Activated CD4-positive, alpha-beta memory T cell treated with anti-CD3 and anti-CD28 coated beads for 36 hours (primary cell): ENCODE data around the gene TMED4. TPM values are rescaled to one million over a fixed set of nuclear protein-coding genes. Genes with fewer than 3 reads are reported as not detected.
"Not testable (repeated sequence)": the region's sequence is repeated elsewhere in the genome, so short reads cannot be mapped to it uniquely, and the experiment has no call there.

ENCODE experiments used
- CTCF ChIA-PET: fragments of 350-600 bp; sonication (Branson Sonifier 250); formaldehyde crosslinking; loops from one replicate; lab custom pipeline; 2021; ENCODE audit warnings: antibody characterized with exemption, inconsistent platforms; lab: Charles Lee
- POLR2A ChIA-PET: fragments of 350-600 bp; sonication (Branson Sonifier 250); formaldehyde crosslinking; loops from one replicate; lab custom pipeline; 2021; ENCODE audit warnings: antibody characterized with exemption; lab: Charles Lee
- DNase-seq: peaks from one replicate; pipeline ENCODE4 v3.0.0-alpha.2; 2020
- H3K27ac Mint-ChIP-seq: one replicate; pipeline ENCODE4 v1.8.0; 2021; ENCODE audit warnings: mixed read lengths
- H3K27me3 Mint-ChIP-seq: one replicate; pipeline ENCODE4 v1.8.0; 2021; ENCODE audit warnings: mixed read lengths
- H3K36me3 Mint-ChIP-seq: one replicate; pipeline ENCODE4 v1.8.0; 2021; ENCODE audit warnings: mixed read lengths
- H3K4me1 Mint-ChIP-seq: one replicate; pipeline ENCODE4 v1.8.0; 2021; ENCODE audit warnings: low read depth, mixed read lengths
- H3K4me3 Mint-ChIP-seq: one replicate; pipeline ENCODE4 v1.8.0; 2021; ENCODE audit warnings: mild to moderate bottlenecking, mixed read lengths
- H3K9me3 Mint-ChIP-seq: one replicate; pipeline ENCODE4 v1.8.0; 2021; ENCODE audit warnings: mixed read lengths
- intact Hi-C: fragments of 100-400 bp; cut with micrococcal nuclease; formaldehyde crosslinking; loops from one replicate; pipeline ENCODE4 v1.15.1; 2023
- total RNA-seq, 2 experiments: library from RNA; stranded (reverse); gene quantifications; one replicate each; pipeline ENCODE4 v1.2.3, GENCODE V29; 2021

The TMED4 gene
- total RNA-seq, 2 experiments from 2014 or later, result 74.8 to 79.1 TPM

- intact Hi-C loops, result no loop called here
- H3K36me3 Mint-ChIP-seq, result peaks cover 68% of the 10 kb centered on the region
- H3K27me3 Mint-ChIP-seq, result no peaks in the 10 kb centered on the region
- no peaks in the 10 kb centered on the region for H3K9me3 Mint-ChIP-seq
- no peak overlapping the region for H3K4me3 Mint-ChIP-seq
- DNase-seq, result no peak
- peaks cover 25% of the 10 kb centered on the region for H3K4me1 Mint-ChIP-seq
- H3K27ac Mint-ChIP-seq, result no peak overlapping the region
- ChIA-PET CTCF (interaction anchor here (1.0 kb wide), 1 partner anchor 327 kb away, joined by 5 read pairs; no protein-coding TSS in a partner anchor), POLR2A (interaction anchor here (0.6 kb wide), 1 partner anchor 93 kb away, joined by 3 read pairs; no protein-coding TSS in a partner anchor)
Observed at GRCh38 chr7:44567884-44568283, 14.1 kb downstream of the TMED4 start.

- DNase-seq, result no peak
- intact Hi-C loops, result no loop called here
- Mint-ChIP-seq H3K27me3 (no peaks in the 10 kb centered on the region), H3K4me3 (no peak overlapping the region), H3K36me3 (peaks cover 56% of the 10 kb centered on the region), H3K9me3 (no peaks in the 10 kb centered on the region), H3K4me1 (peaks cover 15% of the 10 kb centered on the region), H3K27ac (no peak overlapping the region)
- CTCF ChIA-PET, result interaction anchor here (1.0 to 3.7 kb wide), 7 partner anchors 8 to 326 kb away, joined by 5 to 43 read pairs (median 14); partner anchors contain the start of genes DDX56 and NUDCD3
- POLR2A ChIA-PET, result no interaction called here
Observed at GRCh38 chr7:44566680-44567079, 15.4 kb downstream of the TMED4 start.

DNA sequence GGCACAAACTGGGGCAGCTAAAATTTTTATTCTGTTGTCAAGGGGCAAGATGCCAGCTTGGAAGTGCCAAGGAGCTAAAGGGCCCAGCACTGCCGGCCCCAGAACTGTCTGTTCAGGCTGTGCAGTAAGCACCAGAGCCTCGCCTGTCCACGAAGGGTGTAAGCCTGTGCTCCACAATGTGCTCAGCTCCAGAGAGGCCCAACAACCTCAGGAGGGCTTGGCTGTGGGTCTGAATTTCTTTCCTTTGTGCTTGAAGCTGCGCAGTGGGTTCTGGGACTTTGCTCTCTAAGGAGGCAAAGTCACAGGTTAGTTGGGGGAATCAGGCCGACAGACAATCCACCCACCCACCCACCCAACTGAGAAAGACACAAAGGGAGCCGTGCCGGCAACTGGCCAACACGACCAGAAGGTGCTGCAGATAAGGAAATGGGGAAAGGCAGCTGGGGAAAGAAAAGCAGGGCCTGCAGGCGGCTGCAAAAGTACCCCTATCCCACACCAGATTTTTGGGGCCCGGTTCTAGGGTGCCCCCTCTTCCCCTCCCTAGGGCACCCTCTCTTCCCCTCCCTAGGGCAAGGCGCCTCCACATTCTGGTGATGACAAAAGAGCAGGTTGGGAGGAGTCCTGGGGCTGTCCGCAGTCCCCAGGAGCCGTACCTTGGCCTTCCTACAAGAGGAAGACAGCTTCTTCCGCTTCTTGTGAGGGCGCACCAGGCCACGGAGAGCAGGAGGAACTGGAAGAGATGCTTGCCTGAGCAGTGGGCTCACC is 16.1 kb downstream of the TMED4 start:
- Mint-ChIP-seq H3K36me3 (peaks cover 49% of the 10 kb centered on the region), H3K27me3 (no peaks in the 10 kb centered on the region), H3K4me3 (no peak overlapping the region), H3K4me1 (peaks cover 10% of the 10 kb centered on the region), H3K9me3 (no peaks in the 10 kb centered on the region), H3K27ac (peak overlapping the region; percentile 23)
- POLR2A ChIA-PET, result interaction anchor here (0.5 to 2.9 kb wide), 5 partner anchors 8 to 281 kb away, joined by 3 to 19 read pairs (median 4); partner anchors contain the start of gene DDX56
- no peak for DNase-seq
- CTCF ChIA-PET, result interaction anchor here (0.8 to 3.7 kb wide), 44 partner anchors 9 to 570 kb away, joined by 3 to 43 read pairs (median 4); partner anchors contain the start of genes DDX56, H2AZ2, NUDCD3 and OGDH
- intact Hi-C loops, result loop anchor here (1.0 kb wide), 1 partner anchor 325 kb away; no protein-coding TSS in a partner anchor

DNA sequence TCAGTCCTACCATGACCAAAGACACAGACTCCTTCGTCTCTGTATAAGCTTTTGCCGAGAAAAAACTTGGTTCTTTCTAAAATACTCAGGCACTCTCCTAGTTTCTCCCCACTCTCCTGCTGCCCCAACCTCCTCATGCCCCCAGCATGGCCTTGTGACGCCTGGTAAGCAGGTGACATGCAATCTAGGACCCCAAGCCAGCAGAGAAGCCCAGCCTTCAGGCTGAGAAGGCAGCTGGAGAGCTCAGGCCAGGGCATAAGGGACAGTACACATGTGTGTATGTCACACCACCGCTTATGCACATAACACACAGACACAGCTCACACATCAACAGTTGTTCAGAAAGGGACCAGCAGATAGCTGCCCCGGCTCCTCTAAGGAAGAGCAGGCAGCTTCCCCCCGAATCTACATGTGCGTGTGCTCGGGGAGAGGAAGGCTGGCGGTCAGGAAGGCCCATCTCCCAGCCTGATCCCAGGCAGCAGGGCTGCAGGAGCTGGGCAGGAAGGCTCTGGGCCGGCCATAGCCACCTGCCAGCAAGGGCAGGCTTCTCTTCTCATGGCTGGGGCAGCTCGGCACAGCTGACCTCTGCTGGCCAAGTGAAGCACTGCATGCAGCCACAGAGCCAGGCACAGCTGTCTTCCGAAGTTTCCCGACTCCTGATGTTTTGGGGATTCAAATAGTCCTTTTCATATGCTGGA is 16.8 kb downstream of the TMED4 start:
- peak; percentile 77 for DNase-seq
- ChIA-PET CTCF (interaction anchor here (0.6 to 3.7 kb wide), 50 partner anchors 9 to 571 kb away, joined by 3 to 43 read pairs (median 4); partner anchors contain the start of genes DDX56, H2AZ2, NUDCD3 and OGDH), POLR2A (interaction anchor here (0.5 to 2.9 kb wide), 5 partner anchors 9 to 282 kb away, joined by 3 to 19 read pairs (median 4); partner anchors contain the start of gene DDX56)
- intact Hi-C loops, result loop anchor here (1.0 kb wide), 1 partner anchor 324 kb away; no protein-coding TSS in a partner anchor
- no peak overlapping the region for H3K4me3 Mint-ChIP-seq
- peaks cover 10% of the 10 kb centered on the region for H3K4me1 Mint-ChIP-seq
- no peaks in the 10 kb centered on the region for H3K27me3 Mint-ChIP-seq
- H3K27ac Mint-ChIP-seq, result peak overlapping the region; percentile 23
- H3K36me3 Mint-ChIP-seq, result peaks cover 48% of the 10 kb centered on the region
- H3K9me3 Mint-ChIP-seq, result no peaks in the 10 kb centered on the region

GRCh38 chr7:44564606-44565005 is 17.4 kb downstream of the TMED4 start:
- no peaks in the 10 kb centered on the region for H3K27me3 Mint-ChIP-seq
- intact Hi-C loops, result loop anchor here (1.0 kb wide), 1 partner anchor 323 kb away; no protein-coding TSS in a partner anchor
- peaks cover 44% of the 10 kb centered on the region for H3K36me3 Mint-ChIP-seq
- CTCF ChIA-PET, result interaction anchor here (0.7 to 3.7 kb wide), 34 partner anchors 10 to 572 kb away, joined by 3 to 43 read pairs (median 4); partner anchors contain the start of genes DDX56, H2AZ2, NUDCD3 and OGDH
- no peak overlapping the region for H3K4me3 Mint-ChIP-seq
- no peak overlapping the region for H3K27ac Mint-ChIP-seq
- POLR2A ChIA-PET, result interaction anchor here (1.2 to 2.9 kb wide), 3 partner anchors 9 to 30 kb away, joined by 4 to 19 read pairs (median 4); partner anchors contain the start of genes DDX56 and TMED4
- peaks cover 6% of the 10 kb centered on the region for H3K4me1 Mint-ChIP-seq
- DNase-seq, result no peak
- H3K9me3 Mint-ChIP-seq, result no peaks in the 10 kb centered on the region

DNA sequence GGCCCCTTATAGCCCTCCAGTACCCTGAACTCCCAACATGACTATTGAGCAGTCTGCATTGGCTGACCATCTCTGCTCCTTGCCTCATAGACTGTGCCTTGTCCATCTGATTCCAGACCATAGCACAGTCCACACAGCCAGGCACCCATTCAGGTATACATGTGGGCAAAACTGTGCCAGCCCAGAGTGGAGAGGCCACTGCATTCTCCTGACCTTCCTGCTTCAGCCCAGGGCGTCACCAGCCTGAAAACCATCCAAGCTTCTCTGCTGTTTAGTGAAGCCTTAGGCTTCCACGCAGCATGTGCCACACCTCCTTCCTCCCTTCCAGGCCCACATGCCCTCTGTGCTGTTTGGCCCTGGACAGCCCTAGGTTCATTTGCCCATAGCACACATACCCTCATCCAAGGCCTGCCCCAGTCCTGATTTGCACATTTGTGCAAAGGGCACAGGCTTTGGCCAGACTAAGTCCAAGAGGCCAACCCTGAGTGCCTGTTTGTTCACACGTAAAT is 18.8 kb downstream of the TMED4 start:
- Mint-ChIP-seq H3K4me3 (no peak overlapping the region), H3K27me3 (no peaks in the 10 kb centered on the region), H3K4me1 (peaks cover 6% of the 10 kb centered on the region), H3K9me3 (no peaks in the 10 kb centered on the region), H3K27ac (peak overlapping the region; percentile 6), H3K36me3 (peaks cover 31% of the 10 kb centered on the region)
- DNase-seq, result no peak
- intact Hi-C loops, result no loop called here
- CTCF ChIA-PET, result interaction anchor here (1.0 to 3.3 kb wide), 2 partner anchors 132 to 321 kb away, joined by 3 to 43 read pairs; no protein-coding TSS in a partner anchor
- POLR2A ChIA-PET, result interaction anchor here (2.9 kb wide), 1 partner anchor 11 kb away, joined by 19 read pairs; the partner anchor contains the start of gene DDX56

DNA sequence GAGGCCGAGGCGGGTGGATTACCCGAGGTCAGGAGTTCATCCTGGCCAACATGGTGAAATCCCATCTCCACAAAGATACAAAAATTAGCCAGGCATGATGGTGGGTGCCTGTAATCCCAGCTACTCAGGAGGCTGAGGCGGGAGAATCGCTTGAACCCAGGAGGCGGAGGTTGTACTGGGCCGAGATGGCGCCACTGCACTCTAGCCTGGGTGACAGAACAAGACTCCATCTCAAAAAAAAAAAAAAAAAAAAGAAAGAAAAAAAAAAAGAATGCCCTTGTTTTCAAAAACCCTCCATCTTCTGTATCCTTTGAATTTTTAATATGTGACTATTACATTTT is 19.4 kb downstream of the TMED4 start:
- H3K27me3 Mint-ChIP-seq, intact Hi-C loops, H3K4me3 Mint-ChIP-seq, DNase-seq, CTCF ChIA-PET, H3K4me1 Mint-ChIP-seq, H3K9me3 Mint-ChIP-seq, H3K27ac Mint-ChIP-seq: not testable (repeated sequence)
- POLR2A ChIA-PET, result interaction anchor here (0.6 kb wide), 1 partner anchor 30 kb away, joined by 4 read pairs; no protein-coding TSS in a partner anchor
- H3K36me3 Mint-ChIP-seq, result peaks cover 25% of the 10 kb centered on the region

DNA sequence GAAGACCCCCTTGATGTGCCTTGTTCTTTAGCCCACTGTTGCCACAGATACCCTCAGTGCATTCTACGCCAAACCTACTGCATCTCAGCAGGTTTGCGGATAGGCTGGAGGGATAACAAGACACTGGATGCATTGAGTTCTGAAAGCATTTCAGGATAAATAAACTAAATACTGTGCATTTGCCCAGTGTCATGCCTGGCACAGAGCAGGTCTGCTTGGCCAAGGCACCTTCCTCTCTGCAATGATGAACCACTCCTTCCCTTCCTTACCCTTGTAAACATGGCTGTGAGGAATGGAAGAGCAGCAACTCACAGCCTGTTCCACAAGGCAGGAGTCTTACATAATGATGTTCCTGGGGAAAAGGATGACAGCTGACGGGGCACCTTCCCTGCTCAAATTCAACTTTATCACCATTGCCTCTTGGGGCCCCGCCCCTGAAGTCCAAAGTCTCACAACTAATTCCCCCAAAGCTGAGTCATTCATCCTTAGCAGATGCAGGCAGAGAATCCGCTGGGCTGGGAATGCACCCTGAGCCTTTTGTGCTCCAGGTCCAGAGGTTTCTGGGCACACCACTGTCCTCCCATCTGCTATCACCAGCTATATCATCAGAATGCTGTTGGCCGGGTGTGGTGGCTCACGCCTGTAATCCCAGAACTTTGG is 19.9 kb downstream of the TMED4 start:
- CTCF ChIA-PET, result no interaction called here
- intact Hi-C loops, result no loop called here
- POLR2A ChIA-PET, result interaction anchor here (0.6 to 1.9 kb wide), 2 partner anchors 12 to 29 kb away, joined by 4 to 7 read pairs; partner anchors contain the start of gene DDX56

GRCh38 chr7:44561481-44561880 is 20.6 kb downstream of the TMED4 start:
- no peaks in the 10 kb centered on the region for H3K9me3 Mint-ChIP-seq
- no peak overlapping the region for H3K27ac Mint-ChIP-seq
- no peak for DNase-seq
- ChIA-PET POLR2A (interaction anchor here (1.9 kb wide), 1 partner anchor 12 kb away, joined by 7 read pairs; the partner anchor contains the start of gene DDX56), CTCF (no interaction called here)
- peaks cover 17% of the 10 kb centered on the region for H3K36me3 Mint-ChIP-seq
- intact Hi-C loops, result no loop called here
- no peaks in the 10 kb centered on the region for H3K27me3 Mint-ChIP-seq
- H3K4me3 Mint-ChIP-seq, result no peak overlapping the region
- peaks cover 4% of the 10 kb centered on the region for H3K4me1 Mint-ChIP-seq

More for the DNA sequence above, 19.9 kb downstream of the TMED4 start:
- Mint-ChIP-seq H3K36me3 (peaks cover 20% of the 10 kb centered on the region), H3K4me3 (no peak overlapping the region), H3K4me1 (peaks cover 4% of the 10 kb centered on the region), H3K27me3 (no peaks in the 10 kb centered on the region), H3K27ac (no peak overlapping the region), H3K9me3 (no peaks in the 10 kb centered on the region)
- no peak for DNase-seq

DNA sequence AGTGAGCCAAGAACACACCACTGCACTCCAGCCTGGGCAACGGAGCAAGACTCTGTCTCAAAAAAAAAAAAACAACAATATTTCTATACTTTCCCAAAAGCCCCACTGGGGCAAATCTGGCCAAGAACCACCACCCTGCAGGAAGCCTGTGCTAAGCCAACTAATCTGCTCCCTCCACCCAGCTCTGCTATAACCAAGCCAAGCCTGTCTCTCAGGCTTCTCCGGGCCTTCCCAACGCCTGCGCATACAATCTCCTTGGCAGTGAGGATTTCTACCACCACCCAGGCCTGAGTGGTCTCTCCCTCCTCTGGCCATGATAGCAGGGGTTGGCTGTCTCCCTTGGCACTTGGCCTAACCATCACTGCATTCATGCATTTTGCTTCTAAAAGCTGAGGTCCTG is 22.5 kb downstream of the TMED4 start:
- no peaks in the 10 kb centered on the region for H3K9me3 Mint-ChIP-seq
- no peak overlapping the region for H3K4me3 Mint-ChIP-seq
- CTCF ChIA-PET, result no interaction called here
- DNase-seq, result no peak
- POLR2A ChIA-PET, result interaction anchor here (1.1 kb wide), 1 partner anchor 47 kb away, joined by 3 read pairs; the partner anchor contains the start of gene OGDH
- peaks cover 5% of the 10 kb centered on the region for H3K36me3 Mint-ChIP-seq
- intact Hi-C loops, result no loop called here
- H3K27ac Mint-ChIP-seq, result no peak overlapping the region
- H3K4me1 Mint-ChIP-seq, result no peaks in the 10 kb centered on the region
- no peaks in the 10 kb centered on the region for H3K27me3 Mint-ChIP-seq

- no peak overlapping the region for H3K4me3 Mint-ChIP-seq
- no peaks in the 10 kb centered on the region for H3K4me1 Mint-ChIP-seq
- H3K27me3 Mint-ChIP-seq, result no peaks in the 10 kb centered on the region
- no peaks in the 10 kb centered on the region for H3K36me3 Mint-ChIP-seq
- DNase-seq, result no peak
- H3K9me3 Mint-ChIP-seq, result no peaks in the 10 kb centered on the region
- H3K27ac Mint-ChIP-seq, result no peak overlapping the region
- ChIA-PET POLR2A (no interaction called here), CTCF (no interaction called here)
- intact Hi-C loops, result no loop called here
Observed at GRCh38 chr7:44557485-44557884, 24.5 kb downstream of the TMED4 start.
